ENCODE measurements around the gene CDC34. TPM values are rescaled to one million over a fixed set of nuclear protein-coding genes. Genes with fewer than 3 reads are reported as not detected.
A peak's percentile ranks its signal among the peaks of the same experiment; 100 is the strongest.

Gene CDC34
- total RNA-seq, 1 donor from 2014 or later = 42.5 TPM

DNA sequence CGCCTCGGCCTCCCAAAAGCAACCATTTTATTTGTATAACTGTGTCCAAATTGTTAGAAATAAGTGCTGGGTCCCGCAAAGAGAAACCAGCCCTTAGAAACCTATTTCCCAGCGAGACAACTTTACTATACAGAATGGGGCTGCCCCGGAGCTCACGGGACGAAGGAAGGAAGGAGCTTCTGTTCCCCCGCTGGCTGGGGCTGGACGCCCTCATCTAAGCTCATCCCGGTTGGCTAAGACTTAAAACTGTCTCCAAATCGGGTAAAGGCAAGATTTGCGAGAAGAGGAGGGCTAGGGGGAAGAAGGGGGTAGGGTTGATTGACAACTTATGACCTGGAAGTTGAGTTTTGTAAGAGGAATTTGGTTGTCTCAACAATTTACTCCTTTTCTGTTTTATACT is 28.6 kb downstream of the CDC34 start:
- Mint-ChIP-seq H3K4me3 (no peak overlapping the region), H3K4me1 (peaks cover 11% of the 10 kb centered on the region), H3K27me3 (ENCODE audit: insufficient read depth, low read depth) (peaks cover 6% of the 10 kb centered on the region), H3K27ac (no peak overlapping the region), H3K36me3 (peaks cover 23% of the 10 kb centered on the region), H3K9me3 (peaks cover 19% of the 10 kb centered on the region)
- Histone ChIP-seq H3K36me3 (no peaks in the 10 kb centered on the region), H3K79me2 (ENCODE audit: low read depth) (no peaks in the 10 kb centered on the region), H3K9ac (no peak overlapping the region), H3K9me3 (ENCODE audit: low read depth) (no peaks in the 10 kb centered on the region), H2AFZ (replicated peaks) (no peak overlapping the region), H3K4me1 (peaks cover 5% of the 10 kb centered on the region), H3K4me2 (no peak overlapping the region), H3K27ac (no peak overlapping the region), H3K27me3 (no peaks in the 10 kb centered on the region), H3K4me3 (no peak overlapping the region), H3F3A (ENCODE audit: low read depth) (no peaks in the 10 kb centered on the region), H4K20me1 (ENCODE audit: low read depth) (no peaks in the 10 kb centered on the region)
- DNase-seq (ENCODE audit: low spot score) = no peak
- TF ChIP-seq CTCF (IDR thresholded peaks at IDR 0.05) (no peak), EZH2 (IDR thresholded peaks at IDR 0.05) (no peak), EZH2phosphoT487 (IDR thresholded peaks at IDR 0.05) (no peak)

GRCh38 chr19:566403-566802 is 34.8 kb downstream of the CDC34 start:
- H3K4me3 ChIP-seq = no peak overlapping the region
- H3K79me2 ChIP-seq (ENCODE audit: low read depth) = no peaks in the 10 kb centered on the region
- TF ChIP-seq CTCF (IDR thresholded peaks at IDR 0.05) (no peak), EZH2 (IDR thresholded peaks at IDR 0.05) (no peak), EZH2phosphoT487 (IDR thresholded peaks at IDR 0.05) (no peak)
- no peak overlapping the region for H3K4me3 Mint-ChIP-seq
- H3K27me3 ChIP-seq = peaks cover 7% of the 10 kb centered on the region
- H3K27ac ChIP-seq = no peak overlapping the region
- peaks cover 12% of the 10 kb centered on the region for H3F3A ChIP-seq (ENCODE audit: low read depth)
- peaks cover 11% of the 10 kb centered on the region for H3K4me1 Mint-ChIP-seq
- H3K27me3 Mint-ChIP-seq (ENCODE audit: insufficient read depth, low read depth) = peaks cover 10% of the 10 kb centered on the region
- H3K9me3 Mint-ChIP-seq = peaks cover 28% of the 10 kb centered on the region
- no peak overlapping the region for H3K4me2 ChIP-seq
- H3K9ac ChIP-seq = no peak overlapping the region
- H3K4me1 ChIP-seq = no peaks in the 10 kb centered on the region
- peaks cover 33% of the 10 kb centered on the region for H3K36me3 Mint-ChIP-seq
- H3K36me3 ChIP-seq = no peaks in the 10 kb centered on the region
- no peaks in the 10 kb centered on the region for H3K9me3 ChIP-seq (ENCODE audit: low read depth)
- H4K20me1 ChIP-seq (ENCODE audit: low read depth) = no peaks in the 10 kb centered on the region
- no peak overlapping the region for H2AFZ ChIP-seq (replicated peaks)
- no peak for DNase-seq (ENCODE audit: low spot score)
- no peak overlapping the region for H3K27ac Mint-ChIP-seq

- no peaks in the 10 kb centered on the region for H3K4me1 ChIP-seq
- H3K9ac ChIP-seq = no peak overlapping the region
- peaks cover 8% of the 10 kb centered on the region for H3K27me3 ChIP-seq
- no peaks in the 10 kb centered on the region for H3K9me3 ChIP-seq (ENCODE audit: low read depth)
- DNase-seq (ENCODE audit: low spot score) = no peak
- H3K4me3 Mint-ChIP-seq = peak overlapping the region; percentile 50
- peaks cover 31% of the 10 kb centered on the region for H3K36me3 Mint-ChIP-seq
- H3K27ac ChIP-seq = no peak overlapping the region
- H3K4me2 ChIP-seq = no peak overlapping the region
- H3K27me3 Mint-ChIP-seq (ENCODE audit: insufficient read depth, low read depth) = peaks cover 11% of the 10 kb centered on the region
- H3F3A ChIP-seq (ENCODE audit: low read depth) = peaks cover 16% of the 10 kb centered on the region
- peak overlapping the region; percentile 74 for H3K27ac Mint-ChIP-seq
- H3K79me2 ChIP-seq (ENCODE audit: low read depth) = no peaks in the 10 kb centered on the region
- no peak overlapping the region for H3K4me3 ChIP-seq
- H2AFZ ChIP-seq (replicated peaks) = no peak overlapping the region
- no peaks in the 10 kb centered on the region for H4K20me1 ChIP-seq (ENCODE audit: low read depth)
- TF ChIP-seq EZH2phosphoT487 (IDR thresholded peaks at IDR 0.05) (no peak), CTCF (IDR thresholded peaks at IDR 0.05) (no peak), EZH2 (IDR thresholded peaks at IDR 0.05) (no peak)
- H3K36me3 ChIP-seq = no peaks in the 10 kb centered on the region
- peaks cover 27% of the 10 kb centered on the region for H3K9me3 Mint-ChIP-seq
- H3K4me1 Mint-ChIP-seq = peaks cover 11% of the 10 kb centered on the region
Observed at GRCh38 chr19:566844-567243, 35.3 kb downstream of the CDC34 start.

Measured in neural progenitor cell (in vitro differentiated cells).